HG03045 (cell line): ENCODE results near the gene ARMC3.

Experiments
- ATAC-seq: cut with Tn5 transposase; IDR thresholded peaks from one replicate; pipeline ENCODE4 v1.9.1; 2021; ENCODE audit warnings: mild to moderate bottlenecking, moderate library complexity; ENCODE audit not compliant: unreplicated experiment

The ARMC3 gene

DNA sequence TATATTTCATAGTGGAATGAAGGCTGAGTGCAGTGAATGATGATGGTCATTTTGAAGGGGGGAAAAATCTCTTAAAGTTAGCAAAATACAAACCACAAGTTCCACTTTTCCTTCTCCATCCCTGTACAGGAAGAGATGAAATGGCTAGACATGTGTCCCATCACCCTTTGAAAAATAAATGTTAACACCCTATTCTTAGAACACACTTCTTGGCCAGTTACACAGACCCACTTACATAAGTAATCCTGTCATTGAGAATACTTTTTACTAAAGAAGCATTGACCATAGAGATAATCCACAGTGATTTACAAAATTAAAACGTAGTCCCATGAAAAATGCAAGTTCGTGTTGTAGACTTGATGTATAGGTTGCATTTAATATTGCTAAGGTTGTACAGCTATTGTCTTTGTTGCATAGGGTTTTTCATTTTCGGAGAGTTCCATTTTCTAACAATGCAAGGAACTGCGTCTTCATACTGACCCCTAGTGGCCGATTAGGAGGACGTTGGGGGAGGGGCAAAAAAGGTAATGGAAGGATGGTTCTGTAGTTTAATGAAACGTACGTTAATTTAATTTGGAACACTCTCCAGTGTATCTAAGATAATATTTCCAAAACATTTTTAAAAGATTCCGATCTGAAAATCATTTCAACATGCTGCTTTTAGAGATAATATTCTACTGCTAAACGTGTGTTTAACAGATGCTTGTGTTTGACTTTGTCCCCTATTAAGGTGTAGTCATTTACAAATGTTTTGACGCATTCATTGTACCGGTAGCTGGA lies 60.9 kb downstream of the ARMC3 start:
- ATAC-seq, result peak; percentile 56

DNA sequence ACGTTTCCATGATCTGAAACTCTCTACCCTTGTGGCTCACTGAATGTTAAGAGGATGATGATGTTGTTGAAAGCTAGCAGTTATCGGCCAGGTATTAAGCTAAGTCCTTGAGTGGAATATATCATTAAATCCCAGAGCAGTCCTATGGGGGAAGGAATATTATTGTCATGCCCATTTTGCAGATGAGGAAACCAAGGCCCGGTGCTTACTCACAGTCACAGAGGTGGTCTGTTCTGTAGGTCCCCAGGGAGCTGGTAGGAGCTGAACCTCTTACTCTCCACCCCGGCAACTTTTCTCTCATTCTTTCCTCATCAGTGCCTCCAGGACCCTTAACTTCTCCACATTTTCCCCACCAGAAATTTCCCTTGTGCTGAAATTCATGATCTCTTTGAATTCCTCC lies 62.6 kb downstream of the ARMC3 start:
- no peak for ATAC-seq

DNA sequence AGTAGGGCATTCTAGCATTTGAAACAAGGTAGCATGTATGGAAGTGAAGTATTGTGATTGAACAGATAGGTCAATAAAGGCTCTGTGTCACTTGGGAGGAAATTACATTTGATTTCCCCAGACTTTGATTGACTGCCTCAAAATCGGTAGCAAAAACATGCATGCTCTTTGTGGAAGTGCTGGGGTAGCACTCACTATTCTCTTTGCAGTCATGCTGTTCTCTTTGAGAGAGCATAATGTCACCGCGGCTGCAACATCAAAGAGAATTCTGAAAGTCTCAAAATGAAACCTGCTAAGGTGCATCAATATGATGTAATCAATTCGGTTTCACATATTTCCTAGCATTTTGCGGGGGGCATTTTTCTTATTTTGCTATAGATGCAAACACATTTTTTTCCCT lies 64.2 kb downstream of the ARMC3 start:
- ATAC-seq, result no peak

DNA sequence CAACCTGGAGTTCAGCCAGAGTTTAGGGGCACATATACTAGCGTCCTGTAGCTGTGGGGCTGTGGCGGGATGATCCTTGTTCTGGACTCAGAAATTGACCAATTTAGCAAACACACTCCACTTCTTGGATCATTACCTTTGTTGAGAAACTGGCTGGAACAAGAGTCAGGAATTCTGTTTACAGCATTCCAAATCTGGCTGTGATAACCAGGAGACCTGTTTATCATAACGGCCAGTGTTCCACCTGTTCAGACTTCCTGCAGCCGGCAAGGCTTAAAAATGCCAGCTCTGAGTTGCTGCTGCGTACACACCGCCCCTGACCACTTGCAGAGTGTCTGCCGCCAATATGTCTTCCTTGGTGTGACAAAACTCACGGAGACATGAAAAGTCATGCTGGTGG lies 64.8 kb downstream of the ARMC3 start:
- ATAC-seq, result no peak

DNA sequence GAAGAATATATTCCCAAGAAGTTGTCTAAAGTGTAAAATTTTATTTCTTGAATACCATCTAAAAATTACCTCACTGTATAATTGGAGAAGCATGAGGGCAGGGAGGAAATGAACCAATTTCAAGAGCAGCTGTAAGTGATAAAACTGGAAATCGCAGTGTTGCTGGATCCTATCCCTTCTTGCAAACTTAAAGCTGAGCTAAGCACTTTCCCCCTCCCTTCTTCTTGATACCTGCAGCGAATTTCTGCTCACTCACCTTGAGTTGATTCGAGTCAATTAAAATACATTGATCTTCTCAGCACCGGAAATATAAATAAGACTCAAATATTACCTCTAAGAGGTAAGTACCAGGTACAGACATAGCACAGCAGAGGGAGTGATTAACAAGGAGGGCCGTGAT lies 65.5 kb downstream of the ARMC3 start:
- ATAC-seq, result no peak

DNA sequence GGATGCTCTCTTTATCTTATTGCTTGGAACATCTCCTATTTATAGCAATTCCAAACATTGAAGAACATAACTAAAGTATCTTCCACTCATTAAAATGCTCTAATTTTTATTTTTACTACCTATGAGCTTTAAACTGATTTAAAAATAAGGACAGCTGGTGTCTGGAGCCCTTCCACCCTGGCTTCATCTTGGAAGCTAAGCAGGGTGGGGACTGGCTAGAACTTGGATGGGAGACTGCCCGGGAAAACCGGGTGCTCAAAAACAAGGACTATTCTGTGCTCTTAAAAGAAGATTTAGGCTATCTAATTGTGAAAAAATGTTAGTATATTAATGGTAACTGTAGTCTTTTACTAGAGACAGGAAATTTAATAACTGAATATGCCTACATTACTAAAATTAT lies 69.2 kb downstream of the ARMC3 start:
- no peak for ATAC-seq

DNA sequence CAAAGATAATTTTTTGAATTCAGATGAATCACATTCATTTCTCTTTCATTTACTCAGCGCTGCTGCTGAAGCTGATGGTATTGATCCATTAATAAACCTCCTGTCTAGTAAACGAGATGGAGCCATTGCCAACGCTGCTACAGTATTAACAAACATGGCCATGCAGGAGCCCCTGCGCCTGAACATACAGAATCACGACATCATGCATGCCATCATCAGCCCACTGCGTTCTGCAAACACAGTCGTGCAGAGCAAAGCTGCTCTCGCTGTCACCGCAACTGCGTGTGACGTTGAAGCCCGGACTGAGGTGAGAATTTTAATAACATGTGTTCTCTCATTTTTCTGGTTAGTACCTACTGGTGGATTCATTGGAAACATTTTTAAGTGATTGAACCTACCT lies 70.2 kb downstream of the ARMC3 start:
- ATAC-seq, result no peak

DNA sequence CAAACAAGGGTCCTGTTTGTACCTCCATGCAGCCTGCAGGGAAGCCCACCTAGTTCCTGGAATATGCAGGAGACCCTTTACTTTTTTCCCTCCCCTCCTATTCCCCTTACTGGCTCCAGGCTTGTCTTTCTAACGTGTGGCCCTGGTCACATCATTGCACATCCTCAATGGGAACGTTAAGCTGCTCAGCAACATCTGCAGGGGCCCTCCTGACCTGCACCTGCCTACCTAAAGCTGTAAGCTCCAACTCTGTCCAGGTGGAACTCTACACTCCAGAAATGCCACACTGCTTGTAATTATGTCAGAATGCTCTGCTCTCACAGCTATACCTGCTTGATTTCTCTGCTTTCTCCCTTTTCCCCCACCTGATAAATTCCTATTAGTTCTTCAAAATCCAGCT lies 72.1 kb downstream of the ARMC3 start:
- ATAC-seq, result no peak

DNA sequence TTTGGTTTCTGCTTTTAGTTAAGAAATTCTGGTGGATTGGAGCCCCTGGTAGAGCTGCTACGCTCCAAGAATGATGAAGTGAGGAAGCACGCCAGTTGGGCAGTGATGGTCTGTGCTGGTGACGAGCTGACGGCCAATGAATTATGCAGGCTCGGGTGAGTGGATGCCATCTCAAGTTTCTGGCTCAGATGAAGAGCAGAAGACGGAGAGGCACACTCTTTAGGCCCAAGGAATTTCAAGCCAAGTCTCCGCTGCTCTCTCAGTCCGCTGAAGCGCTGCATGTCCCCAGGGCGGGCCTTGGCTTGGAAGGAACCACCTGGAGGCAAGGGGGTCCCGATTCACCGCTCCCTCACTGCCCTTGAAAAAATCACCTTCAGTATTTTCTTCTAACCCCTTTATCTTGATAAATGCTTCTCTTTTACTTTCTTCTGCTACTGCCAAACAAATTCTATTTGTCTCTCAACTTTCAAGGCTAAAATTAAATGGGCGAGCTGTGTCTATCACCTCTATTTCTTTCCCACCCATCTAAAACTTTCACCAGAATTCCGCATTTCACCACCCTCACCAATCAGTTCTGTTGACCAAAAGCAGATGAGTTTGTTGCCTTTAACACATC lies 74.2 kb downstream of the ARMC3 start:
- no peak for ATAC-seq

DNA sequence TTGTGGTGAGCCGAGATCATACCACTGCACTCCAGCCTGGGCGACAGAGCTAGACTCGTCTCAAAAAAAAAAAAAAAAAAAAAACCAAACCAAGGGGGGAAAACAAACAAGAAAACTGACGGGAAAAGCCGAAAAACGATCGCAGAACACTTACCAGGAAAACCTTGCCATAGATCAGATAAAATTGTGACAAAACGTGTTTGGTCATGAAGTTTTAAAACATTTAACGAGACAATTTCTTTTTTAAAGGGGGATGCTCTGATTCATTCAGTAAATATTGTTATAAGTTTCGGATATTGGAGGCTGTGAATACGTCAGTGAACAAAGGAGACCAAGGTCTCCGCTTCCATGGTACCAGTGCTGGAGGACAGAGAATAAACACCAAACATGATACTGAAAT lies 77.3 kb downstream of the ARMC3 start:
- no peak for ATAC-seq

DNA sequence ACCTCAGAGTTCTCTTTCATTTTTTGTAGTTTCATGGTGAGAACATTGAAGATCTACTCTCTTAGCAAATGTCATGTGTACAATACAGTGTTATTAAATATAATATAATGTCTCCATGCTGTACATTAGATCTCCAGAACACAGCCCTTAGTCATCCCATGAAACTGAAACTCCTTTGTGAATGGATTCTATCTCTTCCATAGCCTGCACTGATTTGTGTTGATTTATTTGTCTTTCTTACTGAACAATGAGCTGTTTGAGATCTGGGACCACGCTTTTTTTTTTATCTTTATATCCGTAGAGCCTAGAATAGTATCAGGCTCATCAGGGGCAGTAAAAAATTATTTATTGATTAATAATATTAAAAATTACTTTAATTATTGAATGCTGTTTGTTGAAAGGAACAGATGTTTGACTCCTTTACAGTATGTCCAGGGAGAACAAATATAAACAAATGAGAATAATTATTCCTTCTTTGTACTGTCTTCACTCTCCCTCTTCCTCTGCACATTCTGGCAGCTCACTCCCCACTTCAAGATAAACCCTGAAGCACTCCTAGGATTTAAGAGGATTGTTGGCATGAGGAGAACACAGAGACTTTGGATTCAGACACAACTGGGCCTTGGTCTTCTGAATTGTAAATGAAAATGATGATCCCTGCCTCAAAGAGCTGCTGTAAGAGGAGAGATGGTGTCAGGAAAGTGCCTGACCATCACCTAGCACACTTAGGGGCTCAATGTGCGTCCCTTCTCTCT lies 85.9 kb downstream of the ARMC3 start:
- ATAC-seq, result no peak

DNA sequence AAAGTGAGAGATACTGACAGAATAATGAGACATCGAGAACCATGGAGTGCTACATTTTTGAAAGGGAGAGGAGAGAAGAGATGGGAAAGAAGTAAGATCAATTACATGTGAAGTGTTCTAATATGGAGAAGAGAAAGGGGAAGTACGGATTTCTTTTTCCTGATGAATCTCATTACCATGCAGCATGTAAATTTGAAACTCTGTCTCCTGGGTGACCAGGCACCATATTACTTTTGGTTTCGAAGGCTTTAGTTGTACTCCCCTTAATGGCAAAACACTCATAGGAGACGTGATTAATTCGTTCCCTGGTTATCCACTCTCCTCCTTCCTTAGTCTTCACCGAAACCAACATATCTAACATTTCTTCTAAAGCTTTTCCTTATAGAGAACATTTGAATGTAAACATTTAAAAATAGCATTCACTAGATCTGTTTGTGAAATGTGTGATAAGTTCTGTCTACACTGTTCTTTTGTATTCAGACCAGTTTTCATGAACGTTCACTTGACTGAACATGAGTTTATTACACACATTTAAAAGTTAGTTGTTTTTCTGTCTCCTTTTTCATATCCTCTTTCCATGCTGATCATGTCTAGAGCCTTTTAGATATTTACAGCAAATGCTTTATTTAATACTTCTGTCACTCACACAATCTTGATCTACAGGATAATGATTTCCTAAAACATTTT lies 87.3 kb downstream of the ARMC3 start:
- peak; percentile 97 for ATAC-seq

DNA sequence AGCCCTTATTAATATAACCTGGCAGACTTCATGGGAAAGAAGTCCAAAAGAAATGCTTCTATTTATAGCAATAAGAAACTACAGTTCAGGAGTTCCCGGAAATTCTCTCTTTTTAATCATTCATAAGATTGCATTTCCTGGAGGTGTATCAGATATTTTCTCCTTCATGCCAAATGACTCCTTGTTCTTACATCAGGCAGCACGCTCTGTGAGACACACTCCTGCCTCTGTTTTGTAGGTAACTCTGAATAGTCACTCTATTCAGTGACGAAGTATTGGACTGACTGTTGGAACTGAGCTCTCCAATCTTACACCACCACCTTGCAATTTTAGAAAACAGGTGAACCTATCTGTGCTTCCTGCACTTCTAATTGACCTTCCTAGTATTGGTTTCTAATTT lies 88.8 kb downstream of the ARMC3 start:
- no peak for ATAC-seq

DNA sequence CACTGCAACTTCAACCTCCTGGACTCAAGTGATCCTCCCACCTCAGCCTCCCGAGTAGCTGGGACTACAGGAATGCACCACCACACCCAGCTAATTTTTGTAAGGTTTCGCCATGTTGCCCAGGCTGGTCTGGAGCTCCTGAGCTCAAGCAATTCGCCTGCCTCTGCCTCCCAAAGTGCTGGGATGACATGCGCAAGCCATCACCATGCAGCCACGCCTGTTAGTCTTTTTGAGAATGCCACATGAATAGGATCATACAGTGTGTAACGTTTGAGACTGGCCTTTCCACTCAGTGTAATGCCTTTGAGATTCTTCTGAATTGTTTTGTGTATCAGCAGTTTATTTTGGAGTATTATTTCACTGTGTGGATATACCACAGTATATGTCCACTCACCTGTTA lies 91.8 kb downstream of the ARMC3 start:
- ATAC-seq, result no peak

DNA sequence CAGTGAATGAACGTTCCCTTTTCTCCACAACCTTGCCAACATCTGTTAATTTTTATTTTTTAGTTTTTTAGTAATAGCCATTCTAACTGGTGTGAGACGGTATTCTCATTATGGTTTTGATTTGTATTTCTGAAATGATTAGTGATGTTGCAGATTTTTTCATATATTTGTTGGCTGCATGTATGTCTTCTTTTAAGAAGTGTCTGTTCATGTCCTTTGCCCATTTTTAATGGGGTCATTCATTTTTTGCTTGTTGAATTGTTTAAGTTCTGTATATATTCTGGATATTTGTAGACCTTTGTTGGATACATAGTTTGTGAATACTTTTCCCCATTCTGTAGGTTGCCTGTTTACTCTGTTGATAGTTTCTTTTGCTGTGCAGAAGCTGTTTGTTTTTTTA lies 93.6 kb downstream of the ARMC3 start:
- no peak for ATAC-seq

DNA sequence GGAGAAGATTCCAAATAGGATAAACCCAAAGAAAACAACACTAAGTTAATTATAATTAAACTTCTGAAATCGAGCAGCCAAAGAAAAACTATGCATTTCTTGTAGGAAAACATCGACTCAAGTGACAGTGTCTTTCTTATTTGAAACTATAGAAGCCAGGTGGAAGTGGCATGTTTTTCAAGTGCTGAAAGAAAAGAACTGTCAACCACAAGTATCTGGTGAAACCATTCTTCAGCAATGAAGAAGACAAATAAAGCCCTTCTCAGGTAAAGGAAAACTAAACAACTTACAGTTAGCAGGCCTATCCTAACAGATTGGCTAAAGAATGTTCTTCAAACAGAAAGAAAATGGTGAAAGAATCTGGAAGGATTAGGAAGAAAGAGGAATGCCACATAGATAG lies 96.1 kb downstream of the ARMC3 start:
- ATAC-seq, result no peak

DNA sequence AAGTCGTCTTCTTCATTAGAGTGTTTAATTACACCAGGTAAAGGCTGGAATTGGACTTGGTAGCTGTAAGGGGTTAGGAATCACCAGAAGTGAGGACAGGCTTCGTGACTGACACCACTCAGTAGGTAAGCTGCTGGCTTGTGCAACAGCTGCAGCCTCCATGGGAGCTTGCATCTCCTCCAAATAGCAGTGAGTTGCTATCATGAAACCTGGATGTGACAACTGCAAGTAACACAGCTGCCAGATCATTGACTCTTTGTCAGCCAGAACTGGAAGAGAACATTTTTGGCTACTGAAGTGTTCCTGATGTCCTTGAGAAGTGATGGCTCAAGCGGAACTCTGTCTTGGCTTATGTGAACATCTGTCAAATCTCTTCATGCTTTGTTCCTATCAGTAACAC lies 103.5 kb downstream of the ARMC3 start:
- no peak for ATAC-seq

DNA sequence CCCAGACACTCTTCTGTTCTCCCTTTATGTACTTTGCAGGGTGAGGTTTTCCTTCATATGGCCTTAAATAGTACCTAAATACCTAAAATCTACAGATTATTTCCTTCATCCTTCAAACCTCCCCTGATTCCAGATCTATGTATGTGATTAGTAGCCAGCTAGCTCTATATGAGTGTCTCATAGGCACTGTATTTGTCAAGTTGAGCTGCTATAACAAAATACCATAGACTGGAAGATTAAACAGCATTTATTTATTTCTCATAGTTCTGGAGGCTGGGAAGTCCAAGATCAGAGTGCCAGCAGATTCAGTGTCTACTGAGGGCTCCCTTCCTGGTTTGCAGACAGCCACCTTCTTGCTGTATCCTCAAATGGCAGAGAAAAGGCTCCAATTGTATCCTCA lies 106.9 kb downstream of the ARMC3 start:
- no peak for ATAC-seq

DNA sequence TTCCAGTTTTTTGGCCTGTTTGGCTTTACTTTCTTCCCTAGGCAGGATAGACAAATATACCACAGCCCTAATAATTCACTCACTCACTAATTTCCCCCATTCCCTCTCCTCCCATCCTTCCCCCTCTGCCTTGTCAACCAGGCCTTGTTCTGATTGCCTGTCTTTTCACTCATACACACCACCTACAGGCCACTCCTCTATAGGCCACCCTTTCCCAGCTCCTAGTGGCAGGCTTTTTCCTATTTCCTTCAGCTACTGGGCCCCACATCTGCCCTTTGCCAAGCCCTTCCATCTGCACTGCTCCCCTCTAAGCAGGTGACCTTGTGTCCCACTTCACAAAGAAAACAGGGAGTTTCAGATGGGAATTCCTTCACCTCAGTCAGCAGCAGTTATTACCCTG lies 107.7 kb downstream of the ARMC3 start:
- ATAC-seq, result no peak

DNA sequence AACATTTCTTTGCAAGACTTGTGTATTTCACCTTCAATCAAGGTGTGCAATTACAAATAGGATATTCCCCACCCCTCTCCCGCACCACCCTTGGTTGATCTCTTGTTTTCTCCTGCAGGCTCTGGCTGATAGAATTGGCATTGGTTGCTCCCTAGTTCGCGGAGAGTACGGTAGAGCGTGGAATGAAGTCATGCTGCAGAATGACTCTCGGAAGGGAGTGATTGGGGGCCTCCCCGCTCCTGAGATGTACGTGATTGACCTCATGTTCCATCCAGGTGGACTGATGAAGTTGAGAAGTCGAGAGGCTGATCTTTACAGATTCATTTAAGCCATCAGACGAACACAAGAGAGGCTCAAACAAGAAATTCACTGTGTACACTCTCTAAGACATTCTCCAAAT lies 109.3 kb downstream of the ARMC3 start:
- ATAC-seq, result no peak

DNA sequence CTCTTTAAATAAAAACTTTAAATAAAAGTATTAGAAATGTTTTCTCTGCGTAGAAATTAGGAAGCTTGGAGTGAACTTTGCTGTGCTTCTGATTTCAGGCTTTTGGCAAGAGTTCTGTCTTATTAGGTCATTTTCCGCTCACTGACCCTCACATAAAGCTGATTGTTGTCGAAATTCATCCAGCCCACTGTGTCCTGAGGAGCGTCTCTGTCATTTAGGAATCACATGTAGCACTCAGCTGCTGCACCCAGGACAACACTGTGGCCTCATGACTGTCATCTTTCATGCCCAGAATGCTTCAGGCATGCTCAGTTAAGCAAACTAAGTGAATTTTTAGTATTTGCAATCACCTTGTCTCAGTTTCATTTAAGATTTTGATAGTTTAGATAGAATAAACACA lies 109.7 kb downstream of the ARMC3 start:
- ATAC-seq, result no peak

DNA sequence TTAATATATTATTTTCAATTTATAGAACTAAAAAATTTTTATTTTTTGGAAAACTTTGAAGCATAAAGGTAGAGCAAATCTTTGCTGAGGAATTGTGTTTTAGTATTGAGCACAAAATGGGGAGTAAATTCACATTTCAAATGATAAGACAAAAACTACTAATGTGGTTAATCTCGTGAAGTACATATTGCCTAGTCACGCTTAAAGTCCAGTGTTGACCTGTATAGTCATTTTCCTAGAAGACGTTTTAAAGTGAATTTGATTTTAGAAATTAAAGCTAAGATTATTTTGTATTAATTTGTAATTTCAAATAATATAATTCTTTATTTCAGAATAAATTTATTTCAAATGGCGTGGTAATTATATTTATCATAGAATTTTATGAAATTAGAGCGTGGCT lies 110.3 kb downstream of the ARMC3 start:
- no peak for ATAC-seq
